ENCODE results near the gene ZNF429.

ZNF429 gene

GRCh38 chr19:21593502-21593901 lies 88.1 kb downstream of the ZNF429 start:
- no peak for DNase-seq

GRCh38 chr19:21593934-21594820 lies 88.8 kb downstream of the ZNF429 start:
- DNase-seq: peak; percentile 93

GRCh38 chr19:21595185-21595584 lies 89.8 kb downstream of the ZNF429 start:
- no peak for DNase-seq

- DNase-seq: no peak
These were observed 96.8 kb downstream of the ZNF429 start for GRCh38 chr19:21602082-21602658.

GRCh38 chr19:21602659-21603430 lies 97.4 kb downstream of the ZNF429 start:
- peak; percentile 94 for DNase-seq

GRCh38 chr19:21603431-21604231 lies 98.2 kb downstream of the ZNF429 start:
- DNase-seq: peak; percentile 64

GRCh38 chr19:21604351-21604926 lies 99.0 kb downstream of the ZNF429 start:
- DNase-seq: peak; percentile 65

Measured in hematopoietic multipotent progenitor cell treated with erythropoietin and hydrocortisone succinate and interleukin-3 and kit ligand, for 8 days (in vitro differentiated cells).